Retinal pigment epithelial cell (primary cell): ENCODE results near the gene TPST2.

Source experiments
- DNase-seq: peaks from one replicate; pipeline ENCODE4 v3.0.0-alpha.2; 2010; ENCODE audit warnings: low read depth
- H3K4me3 ChIP-seq: 2 replicates; pipeline ENCODE4 v1.5.1; 2011; ENCODE audit warnings: mild to moderate bottlenecking, low read length, control low read depth, moderate library complexity
- CTCF ChIP-seq: conservative IDR thresholded peaks from 2 replicates; pipeline ENCODE4 v1.5.1; 2011; ENCODE audit warnings: low read depth, low read length, control low read depth, inconsistent platforms

The TPST2 gene

DNA sequence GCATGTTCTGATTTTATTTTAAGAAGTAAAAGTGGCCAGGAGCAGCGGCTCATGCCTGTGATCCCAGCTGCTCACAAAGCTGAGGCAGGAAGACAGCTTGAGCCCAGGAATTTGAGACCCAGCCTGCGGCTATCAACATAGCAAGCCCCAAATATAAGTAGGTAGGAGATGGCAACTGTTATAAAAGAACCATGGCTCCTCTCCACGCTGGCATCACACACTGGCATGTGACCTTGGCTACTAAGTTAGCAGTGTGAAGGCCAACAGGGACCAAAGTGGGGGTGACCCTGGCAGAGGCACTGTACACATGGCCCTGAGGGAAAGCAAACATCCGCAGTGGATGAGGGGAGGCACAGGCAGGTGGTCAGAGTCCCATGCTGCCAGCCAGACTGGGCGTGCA lies 33.0 kb downstream of the TPST2 start:
- no peak for TF ChIP-seq CTCF
- DNase-seq: no peak
- H3K4me3 ChIP-seq: no peak overlapping the region

GRCh38 chr22:26555478-26555877 lies 34.5 kb downstream of the TPST2 start:
- TF ChIP-seq CTCF: no peak
- no peak for DNase-seq
- no peak overlapping the region for H3K4me3 ChIP-seq

DNA sequence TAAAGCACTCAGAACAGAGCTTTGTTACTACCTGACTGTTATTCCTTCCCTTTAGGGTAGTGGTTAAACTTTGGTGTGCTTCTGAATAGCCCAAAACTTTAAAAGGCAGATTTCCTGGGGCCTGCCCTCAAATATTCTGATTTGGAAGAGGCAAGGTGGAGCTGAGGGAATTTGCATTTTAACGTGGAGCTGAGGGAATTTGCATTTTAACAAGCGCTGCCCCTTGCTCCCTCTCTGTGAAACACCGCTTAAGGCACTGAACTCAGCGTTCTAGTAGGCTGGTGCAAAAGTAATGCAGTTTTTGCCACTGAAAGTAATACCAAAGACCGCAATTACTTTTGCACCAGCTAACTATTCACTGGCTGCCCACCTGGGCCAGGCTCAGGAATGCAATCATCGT lies 35.0 kb downstream of the TPST2 start:
- no peak for TF ChIP-seq CTCF
- H3K4me3 ChIP-seq: no peak overlapping the region
- no peak for DNase-seq

DNA sequence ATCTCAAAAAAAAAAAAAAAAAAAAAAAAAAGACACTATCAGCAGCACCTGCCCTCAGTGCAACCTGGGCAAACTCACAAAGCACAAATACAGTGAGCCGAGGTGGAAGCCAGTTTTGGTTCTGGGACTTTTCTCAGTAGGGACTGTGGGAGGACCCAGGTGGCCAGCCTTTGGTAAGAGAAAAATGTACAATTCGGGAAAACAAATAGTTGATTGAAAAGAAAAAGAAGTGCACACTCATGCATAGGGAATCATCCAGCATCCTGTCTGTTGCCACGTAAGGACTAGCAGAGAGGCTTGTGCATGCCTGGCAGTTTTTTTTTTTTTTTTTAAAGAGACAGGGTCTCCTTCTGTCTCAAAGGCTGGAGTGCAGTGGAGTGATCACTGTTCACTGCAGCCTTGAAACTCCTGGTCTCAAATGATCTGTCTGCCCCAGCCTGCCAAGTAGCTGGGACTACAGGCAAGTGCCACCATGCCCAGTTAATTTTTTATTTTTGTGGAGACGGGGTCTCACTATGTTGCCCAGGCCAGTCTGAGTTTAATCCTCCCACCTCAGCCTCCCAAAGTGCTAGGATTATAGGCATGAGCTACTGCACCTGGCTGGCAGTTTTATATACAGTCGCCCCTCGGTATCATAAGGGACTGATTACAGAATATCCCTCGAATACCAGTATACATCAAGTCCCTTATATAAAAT lies 36.7 kb downstream of the TPST2 start:
- H3K4me3 ChIP-seq: no peak overlapping the region
- TF ChIP-seq CTCF: no peak
- peak; percentile 32 for DNase-seq

DNA sequence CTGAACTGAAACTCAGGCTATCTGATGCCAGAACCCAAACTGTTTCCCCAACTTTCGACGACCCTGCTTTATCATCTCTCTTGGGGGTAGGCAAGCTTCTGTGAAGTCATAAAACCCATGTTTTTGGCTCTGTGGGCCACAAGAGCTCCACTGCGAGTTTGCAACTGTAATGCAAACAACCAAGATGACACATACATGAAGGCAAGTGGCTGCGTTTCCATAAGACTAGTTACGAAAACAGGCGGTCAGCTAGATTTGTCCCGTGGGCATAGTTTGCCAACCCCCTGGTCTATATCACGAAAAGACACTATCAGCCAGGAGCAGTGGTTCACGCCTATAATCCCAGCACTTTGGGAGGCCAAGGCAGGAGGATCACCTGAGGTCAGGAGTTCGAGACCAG lies 37.5 kb downstream of the TPST2 start:
- DNase-seq: no peak
- TF ChIP-seq CTCF: no peak
- H3K4me3 ChIP-seq: no peak overlapping the region

DNA sequence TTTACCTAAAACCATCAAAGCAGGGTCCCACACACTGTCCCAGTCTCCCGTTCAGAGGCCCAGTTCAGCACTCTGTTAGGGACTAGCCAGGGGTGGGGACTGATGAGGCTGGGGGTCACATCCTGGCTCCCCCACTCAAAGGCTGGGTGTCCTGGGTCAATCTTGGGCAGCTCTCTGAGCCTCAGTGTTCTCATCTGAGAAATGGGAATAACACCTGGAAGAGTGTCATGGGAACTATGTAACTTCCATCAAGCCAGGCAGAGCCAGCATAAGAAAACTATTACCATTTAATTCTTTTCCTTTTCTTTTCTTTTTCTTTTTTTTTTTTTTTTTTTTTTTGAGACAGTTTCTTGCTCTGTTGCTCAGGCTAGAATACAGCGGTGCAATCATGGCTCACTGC lies 38.4 kb downstream of the TPST2 start:
- TF ChIP-seq CTCF: no peak
- H3K4me3 ChIP-seq: no peak overlapping the region
- DNase-seq: no peak

GRCh38 chr22:26550498-26551033 lies 39.4 kb downstream of the TPST2 start:
- TF ChIP-seq CTCF: no peak
- peak; percentile 83 for DNase-seq
- no peak overlapping the region for H3K4me3 ChIP-seq
